ENCODE data around the gene MTAP. TPM values are rescaled to one million over a fixed set of nuclear protein-coding genes. Genes with fewer than 3 reads are reported as not detected.

The MTAP gene
- total RNA-seq, 1 donor from 2014 or later = 43.2 TPM

GRCh38 chr9:21830589-21830988 lies 28.2 kb downstream of the MTAP start:
- Mint-ChIP-seq H3K27me3 (no peaks in the 10 kb centered on the region), H3K9me3 (no peaks in the 10 kb centered on the region), H3K4me3 (no peak overlapping the region), H3K27ac (peak overlapping the region; percentile 47), H3K36me3 (ENCODE audit: low read depth) (peaks cover 59% of the 10 kb centered on the region), H3K4me1 (peaks cover 59% of the 10 kb centered on the region)
- DNase-seq = no peak
- intact Hi-C loops (cut with micrococcal nuclease) = loop anchor here (10.0 kb wide), 1 partner anchor 64 kb away; no protein-coding TSS in a partner anchor
- TF ChIP-seq CTCF (IDR thresholded peaks at IDR 0.05) = no peak
- ChIA-PET POLR2A (no interaction called here), CTCF (interaction anchor here (1.0 kb wide), 1 partner anchor 17 kb away, joined by 4 read pairs; no protein-coding TSS in a partner anchor)
- ATAC-seq (ENCODE audit: low read depth) = no peak

- H3K27ac Mint-ChIP-seq = peak overlapping the region; percentile 86
- no peak for DNase-seq
- peak; percentile 54 for ATAC-seq (ENCODE audit: low read depth)
- intact Hi-C loops (cut with micrococcal nuclease) = loop anchor here (10.0 kb wide), 1 partner anchor 63 kb away; no protein-coding TSS in a partner anchor
- CTCF ChIA-PET = interaction anchor here (1.0 to 2.6 kb wide), 3 partner anchors 18 to 412 kb away, joined by 4 to 10 read pairs (median 9); partner anchors contain the start of gene CDKN2B
- TF ChIP-seq CTCF (IDR thresholded peaks at IDR 0.05) = no peak
- H3K9me3 Mint-ChIP-seq = no peaks in the 10 kb centered on the region
- no peaks in the 10 kb centered on the region for H3K27me3 Mint-ChIP-seq
- peaks cover 59% of the 10 kb centered on the region for H3K4me1 Mint-ChIP-seq
- H3K36me3 Mint-ChIP-seq (ENCODE audit: low read depth) = peaks cover 62% of the 10 kb centered on the region
- H3K4me3 Mint-ChIP-seq = peak overlapping the region; percentile 40
- POLR2A ChIA-PET = interaction anchor here (1.3 to 1.5 kb wide), 2 partner anchors 18 to 162 kb away, joined by 3 to 10 read pairs; partner anchors contain the start of genes CDKN2A and CDKN2B-AS1
These were observed 29.5 kb downstream of the MTAP start for GRCh38 chr9:21831841-21832509.

GRCh38 chr9:21833090-21833801 lies 30.8 kb downstream of the MTAP start:
- no peak for TF ChIP-seq CTCF (IDR thresholded peaks at IDR 0.05)
- POLR2A ChIA-PET = interaction anchor here (0.7 to 1.5 kb wide), 4 partner anchors 20 to 413 kb away, joined by 3 to 10 read pairs (median 3); partner anchors contain the start of genes CDKN2A and CDKN2B-AS1
- Mint-ChIP-seq H3K36me3 (ENCODE audit: low read depth) (peaks cover 62% of the 10 kb centered on the region), H3K4me3 (peak overlapping the region; percentile 40), H3K27me3 (no peaks in the 10 kb centered on the region), H3K9me3 (no peaks in the 10 kb centered on the region), H3K27ac (peak overlapping the region; percentile 86), H3K4me1 (peaks cover 70% of the 10 kb centered on the region)
- intact Hi-C loops (cut with micrococcal nuclease) = loop anchor here (1.0 to 10.0 kb wide), 6 partner anchors 19 to 407 kb away; partner anchors contain the start of gene MTAP
- DNase-seq (peak; percentile 34), ATAC-seq (ENCODE audit: low read depth) (peak; percentile 79)
- CTCF ChIA-PET = interaction anchor here (1.0 to 2.6 kb wide), 4 partner anchors 16 to 411 kb away, joined by 3 to 10 read pairs (median 6); partner anchors contain the start of gene CDKN2B

GRCh38 chr9:21835121-21835520 lies 32.7 kb downstream of the MTAP start:
- no peaks in the 10 kb centered on the region for H3K27me3 Mint-ChIP-seq
- intact Hi-C loops (cut with micrococcal nuclease) = loop anchor here (10.0 kb wide), 1 partner anchor 60 kb away; no protein-coding TSS in a partner anchor
- DNase-seq (no peak), ATAC-seq (ENCODE audit: low read depth) (no peak)
- CTCF ChIA-PET = interaction anchor here (0.8 to 2.2 kb wide), 2 partner anchors 21 to 173 kb away, joined by 3 to 5 read pairs; no protein-coding TSS in a partner anchor
- no peak for TF ChIP-seq CTCF (IDR thresholded peaks at IDR 0.05)
- no peak overlapping the region for H3K4me3 Mint-ChIP-seq
- H3K27ac Mint-ChIP-seq = no peak overlapping the region
- POLR2A ChIA-PET = no interaction called here
- H3K36me3 Mint-ChIP-seq (ENCODE audit: low read depth) = peaks cover 64% of the 10 kb centered on the region
- no peaks in the 10 kb centered on the region for H3K9me3 Mint-ChIP-seq
- peaks cover 64% of the 10 kb centered on the region for H3K4me1 Mint-ChIP-seq
